ENCODE results near the gene CHCHD3.

The CHCHD3 gene

GRCh38 chr7:133054162-133054840 is 27.6 kb downstream of the CHCHD3 start:
- H3K27ac ChIP-seq (ENCODE audit: extremely low read depth, low read depth, low read length) = no peak overlapping the region
- TF ChIP-seq KLF9 (tag by site-specific recombination; IDR thresholded peaks at IDR 0.05; ENCODE audit: low read depth) (no peak), ZNF514 (tag by site-specific recombination; IDR thresholded peaks at IDR 0.05) (no peak), ATF2 (tag by site-specific recombination; IDR thresholded peaks at IDR 0.05; ENCODE audit: low read depth) (peak; percentile 16; the same call in 1 of the 2 replicates), ZNF664 (tag by site-specific recombination; IDR thresholded peaks at IDR 0.05) (no peak), ZNF18 (tag by site-specific recombination; IDR thresholded peaks at IDR 0.05) (no peak), IKZF3 (tag by site-specific recombination; IDR thresholded peaks at IDR 0.05) (no peak), ZFP37 (tag by site-specific recombination; IDR thresholded peaks at IDR 0.05) (no peak), ZNF23 (tag by site-specific recombination; IDR thresholded peaks at IDR 0.05; ENCODE audit: borderline replicate concordance) (no peak), ZNF600 (tag by site-specific recombination; IDR thresholded peaks at IDR 0.05) (peak; percentile 68; the same call in 1 of the 2 replicates), ZNF311 (tag by site-specific recombination; IDR thresholded peaks at IDR 0.05; ENCODE audit: borderline replicate concordance) (no peak), PRDM6 (tag by site-specific recombination; IDR thresholded peaks at IDR 0.05) (peak; percentile 81), INSM2 (tag by site-specific recombination; IDR thresholded peaks at IDR 0.05) (no peak), ZNF157 (tag by site-specific recombination; IDR thresholded peaks at IDR 0.05) (no peak), ZNF274 (IDR thresholded peaks at IDR 0.05; ENCODE audit: low read length) (no peak), ZNF274 (tag by site-specific recombination; IDR thresholded peaks at IDR 0.05; ENCODE audit: borderline replicate concordance) (no peak), ZNF324 (tag by site-specific recombination; IDR thresholded peaks at IDR 0.05) (no peak), ZNF354C (tag by site-specific recombination; IDR thresholded peaks at IDR 0.05; ENCODE audit: borderline replicate concordance, low read depth) (no peak), ZNF571 (tag by site-specific recombination; IDR thresholded peaks at IDR 0.05) (no peak)
- POLR2A ChIA-PET = no interaction called here
- CTCF ChIA-PET = interaction anchor here (0.7 kb wide), 1 partner anchor 1492 kb away, joined by 3 read pairs; no protein-coding TSS in a partner anchor
- H3K4me3 ChIP-seq (ENCODE audit: low read depth, low read length) = no peak overlapping the region
- no peaks in the 10 kb centered on the region for H3K36me3 ChIP-seq (ENCODE audit: control insufficient read depth in 2 of 2, insufficient read depth in 1 of 2, low read length in 2 of 2)
- H3K9me3 ChIP-seq (ENCODE audit: control insufficient read depth, insufficient read depth, low read depth, low read length) = no peaks in the 10 kb centered on the region
- peaks cover 13% of the 10 kb centered on the region for H3K4me1 ChIP-seq (ENCODE audit: control insufficient read depth, insufficient read depth, low read length)

- ChIA-PET POLR2A (no interaction called here), CTCF (interaction anchor here (0.6 kb wide), 1 partner anchor 57 kb away, joined by 3 read pairs; no protein-coding TSS in a partner anchor)
- H3K27ac ChIP-seq (ENCODE audit: extremely low read depth, low read depth, low read length) = no peak overlapping the region
- TF ChIP-seq SP7 (tag by site-specific recombination; IDR thresholded peaks at IDR 0.05) (peak; percentile 43), KLF10 (tag by site-specific recombination; IDR thresholded peaks at IDR 0.05) (0 out of 2 replicates have a peak, but pooled peaks have one; percentile 11), ZNF654 (tag by site-specific recombination; IDR thresholded peaks at IDR 0.05; ENCODE audit: low read depth) (0 out of 2 replicates have a peak, but pooled peaks have one; percentile 1), PBX3 (CRISPR knock-in tag; IDR thresholded peaks at IDR 0.05) (no peak), ZNF629 (tag by site-specific recombination; IDR thresholded peaks at IDR 0.05) (peak; percentile 86), PRDM6 (tag by site-specific recombination; IDR thresholded peaks at IDR 0.05) (peak; percentile 5), ZNF423 (tag by site-specific recombination; IDR thresholded peaks at IDR 0.05) (no peak), ZNF366 (tag by site-specific recombination; conservative IDR thresholded peaks at IDR 0.05) (peak; percentile 77)
Observed at GRCh38 chr7:133053321-133053891, 28.5 kb downstream of the CHCHD3 start.

More at GRCh38 chr7:133053321-133053891, 28.5 kb downstream of the CHCHD3 start:
- peaks cover 13% of the 10 kb centered on the region for H3K4me1 ChIP-seq (ENCODE audit: control insufficient read depth, insufficient read depth, low read length)
- H3K36me3 ChIP-seq (ENCODE audit: control insufficient read depth in 2 of 2, insufficient read depth in 1 of 2, low read length in 2 of 2) = no peaks in the 10 kb centered on the region
- H3K9me3 ChIP-seq (ENCODE audit: control insufficient read depth, insufficient read depth, low read depth, low read length) = no peaks in the 10 kb centered on the region
- H3K4me3 ChIP-seq (ENCODE audit: low read depth, low read length) = no peak overlapping the region
